Caki2 (cell line): Measurements from ENCODE around the gene ZNF324B. TPM values are rescaled to one million over a fixed set of nuclear protein-coding genes. Genes with fewer than 3 reads are reported as not detected.
"Not testable (repeated sequence)": the region's sequence is repeated elsewhere in the genome, so short reads cannot be mapped to it uniquely, and the experiment has no call there.

Experiments
- DNase-seq: peaks from one replicate; pipeline ENCODE4 v3.0.0-alpha.2; 2015; ENCODE audit warnings: low read depth
- in situ Hi-C: cut with HindIII; loops from 2 replicates; pipeline ENCODE4 v1.10.0; 2016; ENCODE audit warnings: low sequenced_read_pairs, low pct_unique_long_range_greater_than_20kb, mixed read lengths
- total RNA-seq: library from RNA; depleted of rRNA; stranded (reverse); fragments of >200 nt; shearing (Covaris generic); gene quantifications from 2 replicates; pipeline ENCODE4 v1.2.3, GENCODE V29; 2014; ENCODE audit warnings: low replicate concordance

ZNF324B gene
- total RNA-seq, 1 experiment from 2014 or later = 6.2 TPM

GRCh38 chr19:58476498-58477015 is 25.1 kb downstream of the ZNF324B start:
- peak; percentile 13 for DNase-seq
- in situ Hi-C loops = no loop called here

GRCh38 chr19:58477130-58477529 is 25.7 kb downstream of the ZNF324B start:
- no peak for DNase-seq
- in situ Hi-C loops = no loop called here

GRCh38 chr19:58477871-58478270 is 26.4 kb downstream of the ZNF324B start:
- DNase-seq = no peak
- in situ Hi-C loops = no loop called here

GRCh38 chr19:58479303-58479702 is 27.9 kb downstream of the ZNF324B start:
- DNase-seq = no peak
- in situ Hi-C loops = no loop called here

GRCh38 chr19:58479736-58480480 is 28.5 kb downstream of the ZNF324B start:
- in situ Hi-C loops = no loop called here
- no peak for DNase-seq

DNA sequence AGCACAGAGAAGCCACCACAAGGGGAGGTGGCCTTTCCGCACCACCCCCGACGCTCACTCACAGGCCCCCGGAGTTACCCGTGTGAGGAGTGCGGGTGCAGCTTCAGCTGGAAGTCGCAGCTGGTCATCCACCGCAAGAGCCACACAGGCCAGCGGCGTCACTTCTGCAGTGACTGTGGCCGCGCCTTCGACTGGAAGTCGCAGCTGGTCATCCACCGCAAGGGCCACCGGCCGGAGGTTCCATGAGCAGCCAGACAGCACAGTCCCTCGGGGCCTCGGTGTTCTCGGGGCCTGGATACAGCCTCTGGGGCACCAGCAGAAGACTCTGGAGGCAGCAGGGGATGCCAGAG is 29.0 kb downstream of the ZNF324B start:
- in situ Hi-C loops = no loop called here
- DNase-seq = no peak

DNA sequence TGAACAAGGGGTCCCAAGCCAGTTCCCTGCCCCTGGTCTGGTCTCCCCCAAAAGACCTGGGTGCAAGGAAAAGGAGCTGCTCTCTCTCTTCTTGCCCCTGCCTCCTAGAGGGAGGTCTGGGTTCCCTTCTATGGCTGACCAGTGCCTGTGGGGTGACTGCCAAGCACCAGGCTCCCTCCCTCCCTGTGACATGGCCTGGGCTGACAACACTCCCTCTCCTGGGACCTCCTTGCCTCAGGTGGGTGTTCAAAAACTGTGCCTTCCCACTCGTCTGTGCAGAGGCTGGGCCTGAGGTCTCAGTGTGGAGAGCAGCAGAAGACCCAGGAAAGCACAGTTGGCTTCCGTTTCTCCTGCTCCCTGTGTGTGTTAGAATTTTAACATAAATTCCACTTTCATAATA is 29.4 kb downstream of the ZNF324B start:
- DNase-seq = no peak
- in situ Hi-C loops = no loop called here

DNA sequence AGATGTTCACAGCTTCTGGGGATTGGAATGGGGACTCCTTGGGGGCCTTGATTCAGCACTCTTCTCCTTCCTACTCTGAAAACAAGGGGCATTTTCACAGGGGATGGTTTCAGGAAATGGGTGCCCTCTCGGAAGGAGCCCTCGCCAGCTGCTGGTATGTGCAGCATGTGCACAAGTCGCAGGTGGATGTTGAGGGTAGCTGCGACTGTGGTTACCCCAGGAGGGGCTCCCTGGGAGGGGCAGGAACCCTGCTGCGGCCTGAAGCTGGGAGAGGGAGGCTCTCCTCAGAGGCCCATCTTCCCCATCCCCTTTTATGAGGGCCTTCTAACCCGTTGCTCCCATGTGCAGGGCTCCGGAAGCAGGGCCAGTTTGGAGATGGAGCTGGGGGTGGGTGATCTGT is 30.9 kb downstream of the ZNF324B start:
- DNase-seq = no peak
- in situ Hi-C loops = no loop called here

- no peak for DNase-seq
- in situ Hi-C loops = no loop called here
Measured at GRCh38 chr19:58483776-58484175, 32.4 kb downstream of the ZNF324B start.

DNA sequence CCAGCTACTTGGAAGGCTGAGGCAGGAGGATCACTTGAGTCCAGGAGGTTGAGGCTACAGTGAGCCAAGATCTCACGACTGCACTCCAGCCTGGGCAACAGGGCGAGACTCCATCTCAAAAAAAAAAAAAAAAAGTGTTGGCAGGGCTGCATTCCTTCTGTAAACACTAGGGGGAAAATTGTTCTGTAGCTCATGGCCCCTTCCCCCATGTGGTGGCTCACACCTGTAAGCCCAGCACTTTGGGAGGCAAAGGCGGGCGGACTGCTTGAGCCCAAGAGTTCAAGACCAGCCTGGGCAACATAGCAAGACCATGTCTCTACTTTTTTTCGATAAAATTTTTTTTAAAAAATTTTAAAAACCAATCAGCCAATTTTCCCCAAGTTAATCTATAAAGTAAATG is 32.9 kb downstream of the ZNF324B start:
- DNase-seq, in situ Hi-C loops: not testable (repeated sequence)

DNA sequence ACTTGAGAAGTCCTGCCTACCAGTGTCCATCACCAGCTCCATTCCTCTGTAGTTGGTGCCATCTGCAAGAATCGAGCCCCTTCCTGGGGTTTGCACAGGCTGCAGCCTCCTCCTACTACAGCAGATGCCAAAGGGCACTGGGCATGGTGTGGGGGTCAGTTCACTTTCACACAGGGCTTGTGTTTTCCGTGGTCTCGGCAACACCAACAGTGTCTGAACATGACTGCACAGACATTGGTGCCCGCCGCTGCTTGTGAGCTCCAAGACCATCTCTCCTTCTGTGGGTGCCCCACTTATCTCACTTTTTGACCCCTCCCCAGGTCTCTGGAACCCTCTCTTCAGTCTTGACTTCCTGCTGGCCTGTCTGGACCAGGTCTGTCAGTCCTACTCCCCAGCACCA is 40.0 kb downstream of the ZNF324B start:
- no peak for DNase-seq

GRCh38 chr19:58492265-58492664 is 40.8 kb downstream of the ZNF324B start:
- DNase-seq = no peak
- in situ Hi-C loops = no loop called here

More for the DNA sequence above, 40.0 kb downstream of the ZNF324B start:
- in situ Hi-C loops = no loop called here

DNA sequence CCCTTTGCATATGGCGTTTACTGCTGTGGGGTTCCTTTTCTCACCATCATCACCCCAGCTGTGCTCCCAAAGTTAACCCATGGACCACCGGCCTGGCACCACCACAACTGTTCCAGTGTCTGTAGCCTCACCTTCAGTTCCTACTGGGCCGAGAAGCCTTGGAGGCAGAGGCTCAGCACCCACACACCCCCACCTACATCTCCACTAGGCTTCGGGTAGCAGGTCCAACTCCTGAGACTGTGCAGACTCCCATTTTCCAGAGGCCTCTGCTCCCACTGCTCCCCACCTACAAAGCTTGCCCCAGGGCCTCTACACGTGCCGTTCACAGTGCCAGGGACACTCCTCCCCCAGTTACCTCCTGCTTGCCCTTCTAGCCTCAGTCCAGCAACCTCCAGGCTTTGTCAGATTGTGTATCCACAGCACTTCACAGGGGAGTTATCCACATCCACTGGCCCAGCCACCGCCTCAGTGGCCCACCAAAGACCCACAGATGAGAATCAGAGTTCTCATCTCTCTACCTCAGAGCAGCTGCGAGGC is 46.3 kb downstream of the ZNF324B start:
- DNase-seq = no peak
- in situ Hi-C loops = no loop called here

DNA sequence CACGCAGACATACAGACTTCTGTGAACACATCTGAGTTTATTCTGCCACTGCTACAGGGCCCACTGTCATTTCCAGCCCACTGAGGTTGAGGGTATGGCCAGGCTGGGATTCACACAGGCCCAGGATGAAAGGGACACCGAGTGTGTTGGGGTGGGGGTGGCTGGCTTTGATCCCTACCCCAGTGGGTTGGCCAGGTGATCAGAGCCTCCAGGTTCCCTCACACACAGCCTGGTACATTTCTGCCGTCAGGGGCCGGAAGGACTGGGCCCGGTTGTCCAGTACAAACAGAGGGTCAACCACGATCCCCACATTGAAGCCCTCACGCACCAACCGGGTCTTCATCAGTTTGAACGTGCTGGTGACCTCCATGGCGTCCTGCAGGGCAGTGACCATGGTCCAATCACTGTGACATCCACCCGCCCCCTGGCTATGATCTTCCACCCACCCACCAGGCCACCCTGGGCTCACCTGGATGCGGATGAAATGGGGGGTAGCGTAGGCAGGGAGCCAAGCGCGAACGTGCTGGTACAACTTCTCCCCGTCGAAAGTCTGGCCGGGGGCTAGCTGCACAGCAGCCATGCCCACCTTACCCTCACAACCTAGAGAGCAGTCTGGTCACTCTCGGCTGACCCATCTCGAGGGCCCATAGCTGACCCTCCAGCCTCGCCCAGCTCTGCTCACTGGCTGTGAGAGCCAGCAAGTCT is 47.0 kb downstream of the ZNF324B start:
- in situ Hi-C loops = no loop called here
- no peak for DNase-seq

DNA sequence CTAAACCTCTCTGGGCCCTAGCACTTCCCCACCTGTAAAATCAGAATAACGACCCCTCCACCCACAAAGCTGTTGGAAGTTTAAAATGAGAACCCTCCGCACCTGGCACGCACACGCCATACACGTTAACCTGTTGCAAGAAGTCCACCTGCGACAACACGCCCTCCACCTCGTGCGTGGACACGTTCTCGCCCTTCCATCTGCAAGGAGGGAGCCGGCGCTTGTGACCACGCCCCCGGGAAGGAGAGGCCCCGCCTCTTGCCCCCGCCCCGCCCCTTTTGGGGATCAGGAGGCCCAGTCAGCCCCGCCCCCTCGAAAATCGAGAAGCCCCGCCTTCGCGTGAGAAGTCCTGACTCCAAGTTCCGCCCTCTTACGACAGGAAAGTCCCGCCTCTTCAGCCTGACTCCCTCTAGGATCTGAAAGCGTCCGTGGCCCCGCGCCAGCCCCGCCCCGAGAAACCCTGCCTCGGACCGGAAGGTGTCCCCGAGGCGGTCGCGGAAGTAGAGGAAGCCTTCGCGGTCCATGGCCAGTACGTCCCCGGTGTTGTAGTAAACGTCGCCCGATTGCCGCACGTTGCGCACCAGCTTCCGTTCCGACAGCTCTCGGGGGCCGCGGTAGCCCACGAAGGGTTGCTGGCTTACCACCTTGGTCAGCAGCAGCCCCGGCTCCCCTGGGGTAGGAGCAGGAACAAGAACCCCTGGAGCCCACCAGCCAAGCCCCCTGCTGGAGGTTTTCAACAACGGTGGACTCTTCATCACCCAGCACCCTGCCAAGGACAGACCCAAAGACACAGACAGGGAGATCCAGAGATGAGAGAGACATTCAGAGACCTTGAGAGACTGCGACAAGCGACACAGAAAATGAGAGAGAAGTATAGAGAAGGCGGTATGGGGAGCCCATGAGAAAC is 47.9 kb downstream of the ZNF324B start:
- in situ Hi-C loops = no loop called here
- peak; percentile 98 for DNase-seq

- in situ Hi-C loops = no loop called here
- no peak for DNase-seq
Measured at GRCh38 chr19:58500242-58500641, 48.8 kb downstream of the ZNF324B start.
